WTC11 (cell line): ENCODE results near the gene ANGPTL4. TPM values are rescaled to one million over a fixed set of nuclear protein-coding genes. Genes with fewer than 3 reads are reported as not detected.

Experiments
- ATAC-seq: fragments of 200-7000 bp; cut with Tn5 transposase; 2 replicates; pipeline ENCODE4 v1.10.0; 2021; ENCODE audit warnings: mild to moderate bottlenecking, moderate library complexity
- CTCF ChIA-PET: fragments of 300-600 bp; sonication (Branson Sonifier 250); formaldehyde crosslinking; loops from one replicate; lab custom pipeline; 2021; ENCODE audit warnings: antibody characterized with exemption; lab: Charles Lee
- POLR2A ChIA-PET: fragments of 350-600 bp; sonication (Branson Sonifier 250); formaldehyde crosslinking; loops from one replicate; lab custom pipeline; 2021; ENCODE audit warnings: antibody characterized with exemption; lab: Charles Lee
- DNase-seq: peaks from one replicate; pipeline ENCODE4 v3.0.0; 2021; ENCODE audit warnings: low spot score
- H3K27ac Mint-ChIP-seq: 2 replicates; pipeline ENCODE4 v1.8.0; 2021; ENCODE audit warnings: mixed read lengths
- H3K27me3 Mint-ChIP-seq: 2 replicates; pipeline ENCODE4 v1.8.0; 2021; ENCODE audit warnings: low read depth, mild to moderate bottlenecking, moderate library complexity, mixed read lengths
- H3K36me3 Mint-ChIP-seq: 2 replicates; pipeline ENCODE4 v1.8.0; 2021; ENCODE audit warnings: mixed read lengths
- H3K4me1 Mint-ChIP-seq: 2 replicates; pipeline ENCODE4 v1.8.0; 2022; ENCODE audit warnings: mixed read lengths
- H3K4me3 Mint-ChIP-seq: 2 replicates; pipeline ENCODE4 v1.8.0; 2021; ENCODE audit warnings: mild to moderate bottlenecking, moderate library complexity, mixed read lengths
- H3K9me3 Mint-ChIP-seq: 2 replicates; pipeline ENCODE4 v1.8.0; 2021; ENCODE audit warnings: mixed read lengths
- ATF1 ChIP-seq: sonication (generic); formaldehyde crosslinking; IDR thresholded peaks from 2 replicates; pipeline ENCODE4 v1.8.1; 2023; ENCODE audit warnings: mild to moderate bottlenecking, moderate library complexity, missing genetic modification reagents
- CREM ChIP-seq: sonication (generic); formaldehyde crosslinking; IDR thresholded peaks from 2 replicates; pipeline ENCODE4 v1.8.1; 2022; ENCODE audit warnings: mild to moderate bottlenecking, missing genetic modification reagents, moderate library complexity
- ESRRA ChIP-seq: sonication (generic); formaldehyde crosslinking; IDR thresholded peaks from 2 replicates; pipeline ENCODE4 v1.8.1; 2022; ENCODE audit warnings: mild to moderate bottlenecking, missing genetic modification reagents, borderline replicate concordance
- FOXP1 ChIP-seq: sonication (generic); formaldehyde crosslinking; IDR thresholded peaks from 2 replicates; pipeline ENCODE4 v1.8.0; 2022; ENCODE audit warnings: missing genetic modification reagents, mild to moderate bottlenecking, moderate library complexity, borderline replicate concordance
- GRHL2 ChIP-seq: fragments of 250-450 bp; sonication (Bioruptor Pico); IDR thresholded peaks from 2 replicates; pipeline ENCODE4 v1.8.0; 2022; ENCODE audit warnings: mild to moderate bottlenecking, moderate library complexity; ENCODE audit not compliant: insufficient replicate concordance, severe bottlenecking
- GTF2I ChIP-seq: fragments of 250-450 bp; sonication (Bioruptor Pico); conservative IDR thresholded peaks from 2 replicates; pipeline ENCODE4 v1.4.0; 2021; ENCODE audit warnings: mild to moderate bottlenecking
- HMGA2 ChIP-seq: fragments of 250-450 bp; sonication (Bioruptor Pico); IDR thresholded peaks from 2 replicates; pipeline ENCODE4 v1.4.0; 2021; ENCODE audit warnings: mild to moderate bottlenecking, moderate library complexity
- JAZF1 ChIP-seq: fragments of 250-450 bp; sonication (Bioruptor Pico); IDR thresholded peaks from 2 replicates; pipeline ENCODE4 v1.9.0; 2021; ENCODE audit warnings: moderate library complexity, mild to moderate bottlenecking, inconsistent platforms
- NFE2L1 ChIP-seq: sonication (generic); formaldehyde crosslinking; IDR thresholded peaks from 2 replicates; pipeline ENCODE4 v1.8.1; 2023; ENCODE audit warnings: missing genetic modification reagents
- RORB ChIP-seq: fragments of 250-450 bp; sonication (Bioruptor Pico); IDR thresholded peaks from 2 replicates; pipeline ENCODE4 v1.9.0; 2021; ENCODE audit warnings: mild to moderate bottlenecking
- SMAD3 ChIP-seq: sonication (generic); formaldehyde crosslinking; IDR thresholded peaks from 2 replicates; pipeline ENCODE4 v1.8.0; 2022; ENCODE audit warnings: missing genetic modification reagents, mild to moderate bottlenecking, borderline replicate concordance
- SP1 ChIP-seq: sonication (generic); formaldehyde crosslinking; conservative IDR thresholded peaks from 2 replicates; pipeline ENCODE4 v1.8.1; 2022; ENCODE audit warnings: missing genetic modification reagents
- TEAD1 ChIP-seq: sonication (generic); formaldehyde crosslinking; IDR thresholded peaks from 2 replicates; pipeline ENCODE4 v1.8.0; 2022; ENCODE audit warnings: mild to moderate bottlenecking, missing genetic modification reagents
- TP53 ChIP-seq: sonication (generic); formaldehyde crosslinking; IDR thresholded peaks from 2 replicates; pipeline ENCODE4 v1.8.1; 2023; ENCODE audit warnings: mild to moderate bottlenecking, missing genetic modification reagents
- ZNF219 ChIP-seq: sonication (generic); formaldehyde crosslinking; IDR thresholded peaks from 2 replicates; pipeline ENCODE4 v1.8.0; 2023; ENCODE audit warnings: missing genetic modification reagents, mild to moderate bottlenecking, borderline replicate concordance
- ZNF317 ChIP-seq: sonication (generic); formaldehyde crosslinking; IDR thresholded peaks from 2 replicates; pipeline ENCODE4 v1.8.1; 2023; ENCODE audit warnings: low read depth, mild to moderate bottlenecking, moderate library complexity, missing genetic modification reagents, borderline replicate concordance
- ZNF416 ChIP-seq: fragments of 250-450 bp; sonication (Bioruptor Pico); IDR thresholded peaks from 2 replicates; pipeline ENCODE4 v1.9.0; 2021; ENCODE audit warnings: mild to moderate bottlenecking, inconsistent platforms
- total RNA-seq: library from RNA; stranded (reverse); gene quantifications from 3 replicates; pipeline ENCODE4 v1.2.3, GENCODE V29; 2021
- TF ChIP-seq, protein P1 (sequence below): sonication (generic); formaldehyde crosslinking; conservative IDR thresholded peaks from 2 replicates; pipeline ENCODE4 v1.8.1; 2022; ENCODE audit warnings: mild to moderate bottlenecking, missing genetic modification reagents
- TF ChIP-seq, protein P2 (sequence below): fragments of 200-600 bp; IDR thresholded peaks from 2 replicates; pipeline ENCODE4 v1.8.0; 2022; ENCODE audit warnings: antibody characterized with exemption
- TF ChIP-seq, protein P3 (sequence below): sonication (generic); formaldehyde crosslinking; IDR thresholded peaks from 2 replicates; pipeline ENCODE4 v1.8.0; 2022; ENCODE audit warnings: mild to moderate bottlenecking, missing genetic modification reagents
- TF ChIP-seq, protein P4 (sequence below): sonication (generic); formaldehyde crosslinking; IDR thresholded peaks from 2 replicates; pipeline ENCODE4 v1.8.1; 2023; ENCODE audit warnings: mild to moderate bottlenecking, missing genetic modification reagents, moderate library complexity
- TF ChIP-seq, protein P5 (sequence below): fragments of 250-450 bp; sonication (Bioruptor Pico); IDR thresholded peaks from 2 replicates; pipeline ENCODE4 v1.9.0; 2021; ENCODE audit warnings: mild to moderate bottlenecking
- TF ChIP-seq, protein P6 (sequence below): sonication (generic); formaldehyde crosslinking; IDR thresholded peaks from 2 replicates; pipeline ENCODE4 v1.8.0; 2022; ENCODE audit warnings: mild to moderate bottlenecking, missing genetic modification reagents

Gene ANGPTL4
- total RNA-seq, 1 experiment from 2014 or later = 1.0 TPM

DNA sequence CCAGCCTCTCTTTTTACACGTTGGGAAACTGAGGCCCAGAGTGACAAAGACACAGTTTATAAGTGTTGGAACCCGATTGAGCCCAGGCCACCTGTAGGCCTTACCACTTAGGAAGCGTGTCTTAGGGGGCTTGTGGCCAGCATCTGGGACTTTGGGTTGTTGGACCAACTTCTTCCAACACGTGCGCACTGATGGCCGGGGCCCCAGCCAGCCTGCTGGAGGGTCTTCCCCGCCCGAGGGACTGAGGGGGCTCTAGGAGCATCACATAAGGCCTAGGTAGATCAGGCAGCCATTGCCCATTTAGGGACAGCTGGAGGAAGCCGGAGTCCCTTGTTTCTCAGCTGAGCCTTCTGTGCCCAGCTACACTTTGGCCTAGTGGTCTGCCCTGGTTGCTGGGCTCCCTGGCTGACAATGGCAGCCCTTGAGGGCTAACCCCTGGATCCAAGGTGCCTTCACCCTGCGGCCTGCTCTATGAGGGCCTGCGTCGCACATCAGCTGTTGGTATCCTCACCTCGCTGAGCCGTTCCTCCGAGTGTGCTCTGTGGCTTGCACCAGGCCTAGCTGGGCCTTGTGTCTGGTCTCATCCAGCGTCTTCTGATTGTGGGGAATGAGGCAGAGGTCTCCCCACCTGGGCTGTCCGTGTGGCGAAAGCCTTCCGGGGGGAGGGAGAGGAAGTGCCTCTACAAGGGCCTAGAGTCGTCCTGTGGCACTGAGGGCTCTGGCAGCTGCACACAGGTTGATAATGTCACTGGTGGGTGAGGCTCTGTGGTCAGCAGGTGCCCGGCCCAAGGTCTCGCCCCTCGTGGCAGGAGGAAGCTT, 27.5 kb downstream of the ANGPTL4 start:
- Mint-ChIP-seq H3K4me3 (peak overlapping the region; percentile 53), H3K36me3 (peaks cover 14% of the 10 kb centered on the region), H3K4me1 (peaks cover 9% of the 10 kb centered on the region), H3K27me3 (no peaks in the 10 kb centered on the region), H3K27ac (peak overlapping the region; percentile 86), H3K9me3 (peaks cover 12% of the 10 kb centered on the region)
- DNase-seq (no peak), ATAC-seq (no peak)
- POLR2A ChIA-PET = interaction anchor here (1.0 to 2.2 kb wide), 5 partner anchors 25 to 134 kb away, joined by 3 to 12 read pairs (median 5); partner anchors contain the start of gene ZNF414
- CTCF ChIA-PET = interaction anchor here (1.0 to 4.2 kb wide), 9 partner anchors 22 to 471 kb away, joined by 3 to 47 read pairs (median 7); partner anchors contain the start of genes MARCHF2, SNAPC2 and ZNF414
- no peak for TF ChIP-seq RORB (CRISPR knock-in tag)
- no peak for TF ChIP-seq GRHL2 (CRISPR knock-in tag)
- TF ChIP-seq ZNF317 (CRISPR knock-in tag) = no peak
- TF ChIP-seq, protein P1, sequence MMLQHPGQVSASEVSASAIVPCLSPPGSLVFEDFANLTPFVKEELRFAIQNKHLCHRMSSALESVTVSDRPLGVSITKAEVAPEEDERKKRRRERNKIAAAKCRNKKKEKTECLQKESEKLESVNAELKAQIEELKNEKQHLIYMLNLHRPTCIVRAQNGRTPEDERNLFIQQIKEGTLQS (CRISPR knock-in tag) = no peak
- TF ChIP-seq, protein P2, sequence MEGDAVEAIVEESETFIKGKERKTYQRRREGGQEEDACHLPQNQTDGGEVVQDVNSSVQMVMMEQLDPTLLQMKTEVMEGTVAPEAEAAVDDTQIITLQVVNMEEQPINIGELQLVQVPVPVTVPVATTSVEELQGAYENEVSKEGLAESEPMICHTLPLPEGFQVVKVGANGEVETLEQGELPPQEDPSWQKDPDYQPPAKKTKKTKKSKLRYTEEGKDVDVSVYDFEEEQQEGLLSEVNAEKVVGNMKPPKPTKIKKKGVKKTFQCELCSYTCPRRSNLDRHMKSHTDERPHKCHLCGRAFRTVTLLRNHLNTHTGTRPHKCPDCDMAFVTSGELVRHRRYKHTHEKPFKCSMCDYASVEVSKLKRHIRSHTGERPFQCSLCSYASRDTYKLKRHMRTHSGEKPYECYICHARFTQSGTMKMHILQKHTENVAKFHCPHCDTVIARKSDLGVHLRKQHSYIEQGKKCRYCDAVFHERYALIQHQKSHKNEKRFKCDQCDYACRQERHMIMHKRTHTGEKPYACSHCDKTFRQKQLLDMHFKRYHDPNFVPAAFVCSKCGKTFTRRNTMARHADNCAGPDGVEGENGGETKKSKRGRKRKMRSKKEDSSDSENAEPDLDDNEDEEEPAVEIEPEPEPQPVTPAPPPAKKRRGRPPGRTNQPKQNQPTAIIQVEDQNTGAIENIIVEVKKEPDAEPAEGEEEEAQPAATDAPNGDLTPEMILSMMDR = no peak
- no peak for TF ChIP-seq TP53 (CRISPR knock-in tag)
- TF ChIP-seq, protein P3, sequence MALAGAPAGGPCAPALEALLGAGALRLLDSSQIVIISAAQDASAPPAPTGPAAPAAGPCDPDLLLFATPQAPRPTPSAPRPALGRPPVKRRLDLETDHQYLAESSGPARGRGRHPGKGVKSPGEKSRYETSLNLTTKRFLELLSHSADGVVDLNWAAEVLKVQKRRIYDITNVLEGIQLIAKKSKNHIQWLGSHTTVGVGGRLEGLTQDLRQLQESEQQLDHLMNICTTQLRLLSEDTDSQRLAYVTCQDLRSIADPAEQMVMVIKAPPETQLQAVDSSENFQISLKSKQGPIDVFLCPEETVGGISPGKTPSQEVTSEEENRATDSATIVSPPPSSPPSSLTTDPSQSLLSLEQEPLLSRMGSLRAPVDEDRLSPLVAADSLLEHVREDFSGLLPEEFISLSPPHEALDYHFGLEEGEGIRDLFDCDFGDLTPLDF = no peak
- no peak for TF ChIP-seq JAZF1
- TF ChIP-seq TEAD1 = no peak
- TF ChIP-seq SMAD3 (CRISPR knock-in tag) = no peak
- TF ChIP-seq, protein P4, sequence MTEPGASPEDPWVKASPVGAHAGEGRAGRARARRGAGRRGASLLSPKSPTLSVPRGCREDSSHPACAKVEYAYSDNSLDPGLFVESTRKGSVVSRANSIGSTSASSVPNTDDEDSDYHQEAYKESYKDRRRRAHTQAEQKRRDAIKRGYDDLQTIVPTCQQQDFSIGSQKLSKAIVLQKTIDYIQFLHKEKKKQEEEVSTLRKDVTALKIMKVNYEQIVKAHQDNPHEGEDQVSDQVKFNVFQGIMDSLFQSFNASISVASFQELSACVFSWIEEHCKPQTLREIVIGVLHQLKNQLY (CRISPR knock-in tag) = no peak
- TF ChIP-seq HMGA2 (CRISPR knock-in tag) = no peak
- TF ChIP-seq ESRRA = no peak
- TF ChIP-seq, protein P5, sequence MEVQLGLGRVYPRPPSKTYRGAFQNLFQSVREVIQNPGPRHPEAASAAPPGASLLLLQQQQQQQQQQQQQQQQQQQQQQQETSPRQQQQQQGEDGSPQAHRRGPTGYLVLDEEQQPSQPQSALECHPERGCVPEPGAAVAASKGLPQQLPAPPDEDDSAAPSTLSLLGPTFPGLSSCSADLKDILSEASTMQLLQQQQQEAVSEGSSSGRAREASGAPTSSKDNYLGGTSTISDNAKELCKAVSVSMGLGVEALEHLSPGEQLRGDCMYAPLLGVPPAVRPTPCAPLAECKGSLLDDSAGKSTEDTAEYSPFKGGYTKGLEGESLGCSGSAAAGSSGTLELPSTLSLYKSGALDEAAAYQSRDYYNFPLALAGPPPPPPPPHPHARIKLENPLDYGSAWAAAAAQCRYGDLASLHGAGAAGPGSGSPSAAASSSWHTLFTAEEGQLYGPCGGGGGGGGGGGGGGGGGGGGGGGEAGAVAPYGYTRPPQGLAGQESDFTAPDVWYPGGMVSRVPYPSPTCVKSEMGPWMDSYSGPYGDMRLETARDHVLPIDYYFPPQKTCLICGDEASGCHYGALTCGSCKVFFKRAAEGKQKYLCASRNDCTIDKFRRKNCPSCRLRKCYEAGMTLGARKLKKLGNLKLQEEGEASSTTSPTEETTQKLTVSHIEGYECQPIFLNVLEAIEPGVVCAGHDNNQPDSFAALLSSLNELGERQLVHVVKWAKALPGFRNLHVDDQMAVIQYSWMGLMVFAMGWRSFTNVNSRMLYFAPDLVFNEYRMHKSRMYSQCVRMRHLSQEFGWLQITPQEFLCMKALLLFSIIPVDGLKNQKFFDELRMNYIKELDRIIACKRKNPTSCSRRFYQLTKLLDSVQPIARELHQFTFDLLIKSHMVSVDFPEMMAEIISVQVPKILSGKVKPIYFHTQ (CRISPR knock-in tag) = no peak
- TF ChIP-seq ZNF219 (CRISPR knock-in tag) = no peak
- no peak for TF ChIP-seq CREM (CRISPR knock-in tag)

DNA sequence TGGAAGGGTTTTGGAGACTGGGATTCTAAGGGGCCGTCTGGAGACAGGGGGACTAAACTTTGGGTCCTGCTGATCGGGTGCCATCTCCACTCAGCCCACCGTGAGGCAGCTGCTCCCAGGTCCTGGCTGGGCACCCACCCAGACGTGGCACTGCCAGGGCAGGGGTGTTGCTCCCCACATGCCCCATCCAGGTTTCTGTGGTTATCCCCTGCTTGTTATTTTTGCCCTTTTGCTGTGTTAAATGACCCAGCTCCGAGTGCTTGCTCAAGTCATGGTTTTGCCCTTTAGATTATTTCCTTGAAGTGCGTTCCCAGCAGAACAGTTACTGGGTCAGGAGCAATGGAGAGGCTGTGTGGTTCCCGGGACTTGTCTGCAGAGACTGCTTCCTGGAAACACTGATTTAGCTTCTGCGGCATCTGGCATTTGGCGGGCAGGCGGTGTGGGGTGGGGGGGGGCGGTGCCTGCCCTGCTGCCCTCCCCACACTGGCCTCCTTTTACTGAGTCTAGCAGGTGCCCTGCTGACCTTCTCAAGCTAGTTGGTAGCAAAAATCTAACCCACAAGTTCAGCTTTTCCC, 28.1 kb downstream of the ANGPTL4 start:
- DNase-seq (no peak), ATAC-seq (no peak)
- CTCF ChIA-PET = interaction anchor here (0.5 to 4.2 kb wide), 5 partner anchors 21 to 299 kb away, joined by 3 to 47 read pairs (median 4); partner anchors contain the start of gene MARCHF2
- H3K9me3 Mint-ChIP-seq = peaks cover 5% of the 10 kb centered on the region
- no peaks in the 10 kb centered on the region for H3K27me3 Mint-ChIP-seq
- H3K36me3 Mint-ChIP-seq = peaks cover 7% of the 10 kb centered on the region
- peaks cover 14% of the 10 kb centered on the region for H3K4me1 Mint-ChIP-seq
- POLR2A ChIA-PET = interaction anchor here (0.7 to 2.2 kb wide), 2 partner anchors 25 to 28 kb away, joined by 3 to 12 read pairs; partner anchors contain the start of gene ANGPTL4
- H3K4me3 Mint-ChIP-seq = peak overlapping the region; percentile 27
- peak overlapping the region; percentile 63; the same call in 1 of the 2 replicates for H3K27ac Mint-ChIP-seq
- TF ChIP-seq ATF1 (CRISPR knock-in tag) (no peak), GRHL2 (CRISPR knock-in tag) (no peak), CREM (CRISPR knock-in tag) (no peak), ZNF416 (CRISPR knock-in tag) (no peak), FOXP1 (CRISPR knock-in tag) (no peak), GTF2I (CRISPR knock-in tag) (no peak), NFE2L1 (CRISPR knock-in tag) (no peak), SP1 (CRISPR knock-in tag) (no peak)
- TF ChIP-seq, protein P6, sequence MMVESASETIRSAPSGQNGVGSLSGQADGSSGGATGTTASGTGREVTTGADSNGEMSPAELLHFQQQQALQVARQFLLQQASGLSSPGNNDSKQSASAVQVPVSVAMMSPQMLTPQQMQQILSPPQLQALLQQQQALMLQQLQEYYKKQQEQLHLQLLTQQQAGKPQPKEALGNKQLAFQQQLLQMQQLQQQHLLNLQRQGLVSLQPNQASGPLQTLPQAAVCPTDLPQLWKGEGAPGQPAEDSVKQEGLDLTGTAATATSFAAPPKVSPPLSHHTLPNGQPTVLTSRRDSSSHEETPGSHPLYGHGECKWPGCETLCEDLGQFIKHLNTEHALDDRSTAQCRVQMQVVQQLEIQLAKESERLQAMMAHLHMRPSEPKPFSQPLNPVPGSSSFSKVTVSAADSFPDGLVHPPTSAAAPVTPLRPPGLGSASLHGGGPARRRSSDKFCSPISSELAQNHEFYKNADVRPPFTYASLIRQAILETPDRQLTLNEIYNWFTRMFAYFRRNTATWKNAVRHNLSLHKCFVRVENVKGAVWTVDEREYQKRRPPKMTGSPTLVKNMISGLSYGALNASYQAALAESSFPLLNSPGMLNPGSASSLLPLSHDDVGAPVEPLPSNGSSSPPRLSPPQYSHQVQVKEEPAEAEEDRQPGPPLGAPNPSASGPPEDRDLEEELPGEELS (CRISPR knock-in tag) = no peak
